ENCODE measurements around the gene LRRC53.

GRCh38 chr1:74545821-74546220 is 33.4 kb upstream of the LRRC53 start:
- no peak for TF ChIP-seq CTCF (IDR thresholded peaks at IDR 0.05)
- TF ChIP-seq POLR2A (IDR thresholded peaks at IDR 0.05) = no peak
- TF ChIP-seq POLR2AphosphoS5 (IDR thresholded peaks at IDR 0.05) = no peak
- TF ChIP-seq EP300 (IDR thresholded peaks at IDR 0.05) = no peak
